ENCODE results near the gene RND1. TPM values are rescaled to one million over a fixed set of nuclear protein-coding genes. Genes with fewer than 3 reads are reported as not detected.
"Not testable (repeated sequence)": the region's sequence is repeated elsewhere in the genome, so short reads cannot be mapped to it uniquely, and the experiment has no call there.

RND1 gene
- total RNA-seq, 1 experiment from 2014 or later = 9.8 TPM

DNA sequence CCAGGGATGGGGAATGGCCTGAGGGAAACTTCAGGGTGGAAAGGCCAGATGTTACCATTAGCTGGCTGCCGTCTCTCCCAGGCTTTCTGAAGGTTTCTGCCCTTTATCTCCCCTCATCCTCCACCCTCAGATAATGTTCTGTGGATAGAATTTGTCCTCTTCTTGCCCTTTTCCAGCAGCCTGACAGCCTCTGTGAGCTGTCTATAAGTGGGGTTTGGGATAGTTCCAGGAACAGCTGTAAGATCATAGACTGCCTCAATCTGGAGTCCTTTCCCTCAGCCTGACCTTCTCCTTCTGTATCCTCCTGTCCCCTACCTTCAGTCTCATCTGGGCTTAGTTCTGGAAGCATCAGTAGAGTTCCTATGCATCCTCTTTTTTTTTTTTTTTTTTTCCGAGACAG is 2.8 kb upstream of the RND1 start:
- DNase-seq (ENCODE audit: low spot score) = no peak

DNA sequence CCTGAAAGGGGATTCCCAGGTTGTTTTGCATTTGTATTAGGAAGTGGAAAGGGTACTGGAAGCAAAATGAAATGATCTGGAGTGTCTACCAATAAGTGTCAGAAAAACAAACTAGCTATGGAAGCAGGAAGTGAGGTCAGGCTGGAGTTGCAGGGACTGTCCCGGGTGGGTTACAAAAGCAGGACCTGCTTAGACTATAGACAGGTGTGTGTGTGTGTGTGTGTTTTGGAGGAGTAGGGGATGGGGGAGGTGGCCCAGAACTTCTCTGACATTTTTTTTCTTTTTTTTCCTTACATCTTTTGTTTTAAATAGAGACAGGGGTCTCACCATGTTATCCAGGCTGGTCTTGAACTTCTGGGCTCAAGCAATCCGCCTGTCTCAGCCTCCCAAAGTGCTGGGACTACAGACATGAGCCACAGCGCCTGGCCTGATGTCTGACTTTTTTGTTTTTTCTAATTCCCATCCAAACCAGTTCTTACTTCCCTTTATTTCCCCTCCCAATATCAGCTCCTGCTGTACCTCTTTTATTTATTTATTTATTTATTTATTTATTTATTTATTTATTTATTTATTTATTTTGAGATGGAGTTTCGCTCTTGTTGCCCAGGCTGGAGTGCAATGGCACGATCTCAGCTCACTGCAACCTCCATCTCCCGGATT is 512 bp upstream of the RND1 start:
- no peak for DNase-seq (ENCODE audit: low spot score)

DNA sequence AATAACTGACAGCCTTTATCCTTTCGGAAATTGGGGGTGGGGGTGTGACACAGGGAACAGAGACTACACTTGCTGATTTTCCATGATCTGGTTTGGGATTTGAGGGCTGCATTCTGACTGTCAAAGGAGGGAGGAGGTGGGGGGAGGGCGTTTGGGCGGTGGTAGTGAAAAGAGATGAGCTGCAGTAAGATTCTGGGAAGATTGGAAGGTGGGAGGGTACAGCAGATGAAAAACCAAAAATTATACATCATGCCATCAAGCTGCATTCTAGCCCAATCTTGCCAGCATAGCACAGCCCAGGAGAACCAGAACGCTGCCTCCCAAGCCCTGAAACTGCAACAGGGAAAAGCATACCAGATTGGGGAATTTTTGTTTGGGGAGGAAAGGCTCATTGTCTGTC is 2.4 kb downstream of the RND1 start:
- no peak for DNase-seq (ENCODE audit: low spot score)

- DNase-seq (ENCODE audit: low spot score) = no peak
Observed at GRCh38 chr12:48862760-48863159, 2.9 kb downstream of the RND1 start.

GRCh38 chr12:48861111-48861510 is 4.6 kb downstream of the RND1 start:
- DNase-seq (ENCODE audit: low spot score) = peak; percentile 17

- not testable (repeated sequence) for DNase-seq (ENCODE audit: low spot score)
Observed at GRCh38 chr12:48860236-48860635, 5.4 kb downstream of the RND1 start.

- DNase-seq (ENCODE audit: low spot score) = no peak
Observed at GRCh38 chr12:48859607-48860006, 6.1 kb downstream of the RND1 start.

GRCh38 chr12:48858043-48858442 is 7.6 kb downstream of the RND1 start:
- DNase-seq (ENCODE audit: low spot score) = no peak

GRCh38 chr12:48857278-48857994 is 8.2 kb downstream of the RND1 start:
- no peak for DNase-seq (ENCODE audit: low spot score)

DNA sequence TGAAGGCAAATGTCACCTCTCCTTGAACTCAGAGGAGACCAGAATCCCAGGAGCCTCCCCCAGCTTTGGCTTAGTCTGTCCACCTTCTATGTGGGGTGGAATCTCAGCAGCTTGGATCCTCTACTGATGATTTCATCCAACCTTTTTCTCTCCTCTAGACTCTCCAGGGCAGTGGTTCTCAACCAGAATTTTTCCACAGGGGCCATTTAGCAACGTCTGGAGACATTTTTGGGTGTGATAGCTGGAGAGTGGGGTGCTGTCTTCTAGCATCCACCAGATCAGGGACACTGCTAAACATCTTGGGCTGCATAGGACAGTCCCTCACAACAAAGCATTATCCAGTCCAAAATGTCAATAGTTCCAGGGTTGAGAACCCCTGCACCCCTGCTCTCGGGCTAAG is 9.3 kb downstream of the RND1 start:
- no peak for DNase-seq (ENCODE audit: low spot score)

DNA sequence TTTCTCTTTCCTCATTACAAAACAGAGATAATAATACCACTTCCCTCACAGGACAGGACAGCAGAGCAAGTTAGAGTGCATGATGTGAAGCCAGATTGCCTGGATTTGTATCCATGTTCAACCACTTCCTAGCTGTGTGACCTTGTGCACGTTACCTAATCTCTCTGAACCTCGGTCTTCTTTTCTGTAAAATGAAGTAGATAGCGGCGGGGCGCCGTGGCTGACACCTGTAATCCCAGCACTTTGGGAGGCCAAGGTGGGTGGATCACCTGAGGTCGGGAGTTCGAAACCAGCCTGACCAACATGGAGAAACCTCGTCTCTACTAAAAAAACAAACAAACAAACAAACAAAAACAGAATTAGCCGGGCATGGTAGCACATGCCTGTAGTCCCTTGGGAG is 10.7 kb downstream of the RND1 start:
- DNase-seq (ENCODE audit: low spot score) = not testable (repeated sequence)

GRCh38 chr12:48854488-48854887 is 11.2 kb downstream of the RND1 start:
- no peak for DNase-seq (ENCODE audit: low spot score)

GRCh38 chr12:48852734-48853688 is 12.7 kb downstream of the RND1 start:
- peak; percentile 99 for DNase-seq (ENCODE audit: low spot score)

GRCh38 chr12:48851883-48852733 is 13.6 kb downstream of the RND1 start, which contains the start of gene DDX23:
TSS of gene DDX23 (minus strand) at chr12:48852163. CDS start at chr12:48845782, 6,381 bp downstream.
- DNase-seq (ENCODE audit: low spot score) = peak; percentile 97

DNA sequence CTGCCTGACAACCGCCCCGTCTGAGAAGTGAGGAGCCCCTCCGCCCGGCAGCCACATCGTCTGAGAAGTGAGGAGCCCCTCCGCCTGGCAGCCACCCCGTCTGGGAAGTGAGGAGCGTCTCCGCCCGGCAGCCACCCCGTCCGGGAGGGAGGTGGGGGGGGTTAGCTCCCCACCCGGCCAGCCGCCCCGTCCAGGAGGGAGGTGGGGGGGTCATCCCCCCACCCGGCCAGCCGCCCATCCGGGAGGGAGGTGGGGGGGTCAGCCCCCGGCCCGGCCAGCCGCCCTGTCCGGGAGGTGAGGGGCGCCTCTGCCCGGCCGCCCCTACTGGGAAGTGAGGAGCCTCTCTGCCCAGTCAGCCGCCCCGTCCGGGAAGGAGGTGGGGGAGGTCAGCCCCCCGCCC is 23.6 kb downstream of the RND1 start:
- DNase-seq (ENCODE audit: low spot score) = not testable (repeated sequence)

DNA sequence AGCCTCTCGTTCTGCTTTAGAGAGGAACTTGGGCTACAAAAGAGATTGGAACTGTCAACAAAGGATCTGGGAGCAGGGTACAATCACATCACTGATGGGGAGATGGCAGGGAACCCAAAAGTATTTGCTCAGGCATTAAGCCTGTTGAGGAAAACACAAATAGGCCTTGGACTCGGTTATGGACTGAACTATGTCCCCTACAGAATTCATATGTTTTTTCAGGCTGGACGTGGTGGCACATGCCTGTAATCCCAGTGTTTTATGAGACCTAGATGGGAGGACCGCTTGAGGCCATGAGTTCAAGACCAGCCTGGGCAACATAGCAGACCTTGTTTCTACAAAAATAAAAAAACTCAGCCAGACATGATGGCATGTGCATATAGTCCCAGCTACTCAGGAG is 27.6 kb downstream of the RND1 start:
- no peak for DNase-seq (ENCODE audit: low spot score)

- DNase-seq (ENCODE audit: low spot score) = no peak
Observed at GRCh38 chr12:48832321-48833060, 33.2 kb downstream of the RND1 start.

DNA sequence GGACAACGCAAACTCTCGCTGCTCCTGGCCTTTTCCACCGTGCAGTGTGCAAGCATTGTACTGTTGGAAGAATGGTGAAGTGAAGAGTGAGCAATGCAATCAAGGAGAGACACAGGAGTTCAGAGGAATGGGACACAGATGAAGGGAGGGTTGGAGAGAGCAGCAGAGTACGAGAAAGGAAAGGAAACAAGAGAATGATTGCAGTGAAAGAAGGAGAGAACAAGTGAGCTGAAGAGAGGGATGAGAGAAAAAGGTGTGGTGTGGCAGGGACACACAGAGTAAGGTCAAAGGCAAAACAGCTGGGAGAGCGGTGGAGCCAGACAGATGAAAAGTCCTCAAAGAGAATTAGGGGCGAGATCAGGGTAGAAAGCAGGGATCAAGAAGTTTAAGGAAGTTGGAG is 34.4 kb downstream of the RND1 start:
- no peak for DNase-seq (ENCODE audit: low spot score)

DNA sequence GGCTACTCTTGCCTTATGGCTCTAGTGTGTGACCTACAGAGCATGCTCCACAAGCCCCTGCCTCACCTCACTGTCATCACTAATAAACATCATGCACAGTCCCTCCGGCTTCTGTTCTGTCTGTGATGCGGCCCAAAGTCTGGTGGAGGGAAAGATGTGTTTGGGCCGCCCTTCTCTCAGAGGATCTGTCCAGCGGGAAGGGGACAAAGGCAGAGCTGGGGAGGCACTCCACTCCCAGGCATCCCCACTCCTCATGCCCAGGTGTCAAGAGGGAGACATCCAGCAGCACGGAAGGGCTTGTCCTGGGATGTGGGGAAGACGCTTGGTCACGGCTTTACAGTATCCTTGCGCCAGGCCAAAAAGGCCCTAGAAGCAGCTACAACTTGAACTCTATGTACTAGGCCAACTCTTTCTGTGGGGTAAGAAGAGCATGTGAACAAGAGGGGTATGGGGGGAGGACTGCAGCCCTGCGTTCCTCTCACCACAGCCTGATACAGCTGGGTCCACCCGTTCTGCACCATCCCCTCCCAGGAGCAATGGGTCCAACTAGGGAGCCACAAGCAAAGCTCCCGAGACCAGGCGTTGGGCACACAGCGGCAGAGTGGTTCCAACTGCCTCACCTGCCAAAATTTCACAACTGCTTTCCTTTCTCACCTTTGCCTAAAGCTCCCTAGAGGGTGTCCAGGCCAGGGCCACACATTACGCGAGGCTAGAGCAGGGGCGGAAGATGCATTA is 36.7 kb downstream of the RND1 start:
- DNase-seq (ENCODE audit: low spot score) = no peak

- no peak for DNase-seq (ENCODE audit: low spot score)
Observed at GRCh38 chr12:48828293-48828692, 37.4 kb downstream of the RND1 start.
